Natural killer cell (primary cell): ENCODE measurements around the gene CKLF. TPM values are rescaled to one million over a fixed set of nuclear protein-coding genes. Genes with fewer than 3 reads are reported as not detected.
A peak's percentile ranks its signal among the peaks of the same experiment; 100 is the strongest.

Experiments
- ATAC-seq, 3 donors: fragments of 150-1000 bp in 2 of 3; fragments of 200-7000 bp in 1 of 3; cut with Tn5 transposase; 1 replicate in 1 of 3; 2 replicates in 2 of 3; pipeline ENCODE4 v1.10.0; 2021; ENCODE audit warnings: mild to moderate bottlenecking in 2 of 3, moderate library complexity in 2 of 3
- DNase-seq, 2 donors: peaks; one replicate each; pipeline versions ENCODE4 v3.0.0 to v3.0.0-alpha.2; 2013 to 2021; ENCODE audit warnings: mixed read lengths in 1 of 2
- H3K27ac ChIP-seq: one replicate; pipeline ENCODE4 v1.5.1; 2013; ENCODE audit warnings: mild to moderate bottlenecking, low read length
- H3K27me3 ChIP-seq: one replicate; pipeline ENCODE4 v1.6.1; 2013; ENCODE audit warnings: low read length; ENCODE audit not compliant: control insufficient read depth, insufficient read depth
- H3K36me3 ChIP-seq: one replicate; pipeline ENCODE4 v1.6.1; 2013; ENCODE audit warnings: low read length; ENCODE audit not compliant: control insufficient read depth, insufficient read depth
- H3K4me1 ChIP-seq: one replicate; pipeline ENCODE4 v1.6.1; 2013; ENCODE audit warnings: low read length; ENCODE audit not compliant: control insufficient read depth, insufficient read depth
- H3K4me3 ChIP-seq: one replicate; pipeline ENCODE4 v1.5.1; 2013; ENCODE audit warnings: low read length
- H3K9me3 ChIP-seq: one replicate; pipeline ENCODE4 v1.6.1; 2013; ENCODE audit warnings: low read length; ENCODE audit not compliant: control insufficient read depth, insufficient read depth
- H3K27ac Mint-ChIP-seq, 2 donors: one replicate each; pipeline ENCODE4 v1.8.0; 2022; ENCODE audit warnings: mild to moderate bottlenecking in 2 of 2, mixed read lengths in 2 of 2, moderate library complexity in 1 of 2
- H3K27me3 Mint-ChIP-seq, 2 donors: one replicate each; pipeline ENCODE4 v1.8.0; 2022; ENCODE audit warnings: low read depth in 2 of 2, mixed read lengths in 2 of 2
- H3K36me3 Mint-ChIP-seq: one replicate; pipeline ENCODE4 v1.8.0; 2022; ENCODE audit warnings: mixed read lengths
- H3K4me1 Mint-ChIP-seq, 2 donors: one replicate each; pipeline ENCODE4 v1.8.0; 2022; ENCODE audit warnings: mixed read lengths in 2 of 2
- H3K4me3 Mint-ChIP-seq: one replicate; pipeline ENCODE4 v1.8.0; 2022; ENCODE audit warnings: mild to moderate bottlenecking, moderate library complexity, mixed read lengths
- H3K9me3 Mint-ChIP-seq, 2 donors: one replicate each; pipeline ENCODE4 v1.8.0; 2022; ENCODE audit warnings: mixed read lengths in 2 of 2
- WGBS: methylation state at CpG from one replicate; pipeline ENCODE4 v1.1.7; 2013; ENCODE audit warnings: missing lambda C conversion rate; ENCODE audit not compliant: insufficient coverage; 5-methylcytosine and 5-hydroxymethylcytosine counted together
- intact Hi-C: fragments of 100-400 bp; cut with micrococcal nuclease; formaldehyde crosslinking; loops from one replicate; pipeline ENCODE4 v1.14.2; 2022
- total RNA-seq, 4 donors: library from RNA; stranded (reverse); fragments of 120-200 nt in 1 of 4; gene quantifications; one replicate each; pipeline versions ENCODE4 v1.2.3 to v1.2.4, GENCODE V29; 2013 to 2022
- TF ChIP-seq, protein P1 (sequence below): fragments of 200-600 bp; IDR thresholded peaks from one replicate; pipeline ENCODE4 v1.8.0; 2022; ENCODE audit warnings: antibody characterized with exemption

The CKLF gene
- total RNA-seq, 3 donors from 2014 or later (not counting 1 experiment from before 2014, with no cell fraction given): 48.0 to 69.7 (median 54.6) TPM

DNA sequence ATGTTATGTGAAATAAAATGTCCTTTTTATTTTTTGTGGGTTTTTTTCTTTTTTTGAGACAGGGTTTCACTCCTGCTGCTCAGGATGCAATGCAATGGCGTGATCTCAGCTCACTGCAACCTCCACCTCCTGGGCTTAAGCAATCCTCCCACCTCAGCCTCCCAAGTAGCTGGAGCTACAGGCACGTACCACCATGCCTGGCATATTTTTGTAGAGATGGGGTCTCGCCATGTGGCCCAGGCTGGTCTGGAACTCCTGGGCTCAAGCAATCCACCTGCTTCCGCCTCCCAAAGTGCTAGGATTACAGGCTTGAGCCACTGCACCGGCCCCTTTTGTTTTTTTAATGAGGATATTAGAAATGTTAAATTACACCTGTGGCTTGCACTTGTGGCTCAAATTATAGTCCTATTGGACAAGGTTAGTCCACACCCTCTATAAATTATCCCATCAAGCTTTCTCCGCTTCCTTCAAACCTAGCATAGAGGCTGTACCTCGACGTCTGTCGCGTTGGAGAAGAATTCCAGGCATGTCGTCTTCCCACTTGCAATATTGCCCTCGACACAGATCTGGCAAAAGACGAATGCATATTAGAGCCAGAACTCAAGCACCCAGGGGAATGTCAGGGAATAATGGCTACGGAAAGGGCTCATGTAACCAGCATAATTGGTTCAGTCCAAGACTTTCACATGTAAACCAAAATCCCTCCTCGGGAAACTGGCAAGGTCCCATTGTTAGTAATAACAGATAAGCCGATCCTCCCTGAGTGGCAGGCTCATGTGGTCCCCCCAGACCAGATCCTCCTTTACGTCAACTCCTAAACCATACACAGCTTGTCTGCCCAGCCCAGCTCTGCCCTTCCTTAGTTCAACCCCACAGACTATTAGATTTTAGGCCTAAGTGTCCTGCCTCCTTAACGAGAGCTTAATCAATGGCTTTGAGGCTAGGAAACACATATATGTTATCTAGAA lies 10.7 kb upstream of the CKLF start:
- no peak overlapping the region for H3K27ac Mint-ChIP-seq

DNA sequence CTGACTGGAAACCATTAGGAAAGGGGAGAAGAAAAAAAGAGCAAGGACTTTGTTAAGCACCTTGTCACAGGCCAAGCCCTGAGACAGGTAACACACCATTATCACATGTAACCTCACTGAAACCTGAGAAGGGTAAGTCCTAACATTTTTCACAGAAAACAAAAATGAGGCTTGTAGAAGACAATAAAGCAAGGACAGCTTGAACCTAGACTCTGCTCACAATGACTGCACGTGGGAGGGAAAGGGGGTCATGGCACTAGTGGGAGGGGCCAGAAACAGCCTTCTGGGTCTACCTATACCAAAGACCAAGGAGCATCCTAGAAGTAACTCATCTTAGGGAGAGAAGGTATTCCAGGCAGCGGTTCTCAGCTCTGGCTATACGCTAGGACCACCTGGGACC lies 10.0 kb upstream of the CKLF start:
- no peaks in the 10 kb centered on the region for H3K36me3 ChIP-seq
- H3K4me3 ChIP-seq: no peak overlapping the region
- Mint-ChIP-seq H3K4me1 (peaks cover 8 to 28% of the 10 kb centered on the region in 2 donors), H3K27me3 (no peaks in the 10 kb centered on the region), H3K36me3 (no peaks in the 10 kb centered on the region), H3K27ac (no peak overlapping the region), H3K9me3 (no peaks in the 10 kb centered on the region), H3K4me3 (no peak overlapping the region)
- H3K4me1 ChIP-seq: peaks cover 16% of the 10 kb centered on the region
- ATAC-seq: no peak
- TF ChIP-seq, protein P1, sequence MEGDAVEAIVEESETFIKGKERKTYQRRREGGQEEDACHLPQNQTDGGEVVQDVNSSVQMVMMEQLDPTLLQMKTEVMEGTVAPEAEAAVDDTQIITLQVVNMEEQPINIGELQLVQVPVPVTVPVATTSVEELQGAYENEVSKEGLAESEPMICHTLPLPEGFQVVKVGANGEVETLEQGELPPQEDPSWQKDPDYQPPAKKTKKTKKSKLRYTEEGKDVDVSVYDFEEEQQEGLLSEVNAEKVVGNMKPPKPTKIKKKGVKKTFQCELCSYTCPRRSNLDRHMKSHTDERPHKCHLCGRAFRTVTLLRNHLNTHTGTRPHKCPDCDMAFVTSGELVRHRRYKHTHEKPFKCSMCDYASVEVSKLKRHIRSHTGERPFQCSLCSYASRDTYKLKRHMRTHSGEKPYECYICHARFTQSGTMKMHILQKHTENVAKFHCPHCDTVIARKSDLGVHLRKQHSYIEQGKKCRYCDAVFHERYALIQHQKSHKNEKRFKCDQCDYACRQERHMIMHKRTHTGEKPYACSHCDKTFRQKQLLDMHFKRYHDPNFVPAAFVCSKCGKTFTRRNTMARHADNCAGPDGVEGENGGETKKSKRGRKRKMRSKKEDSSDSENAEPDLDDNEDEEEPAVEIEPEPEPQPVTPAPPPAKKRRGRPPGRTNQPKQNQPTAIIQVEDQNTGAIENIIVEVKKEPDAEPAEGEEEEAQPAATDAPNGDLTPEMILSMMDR: no peak
- 90% methylated on average over 3 of the region's 3 CpGs for WGBS
- H3K9me3 ChIP-seq: no peaks in the 10 kb centered on the region
- intact Hi-C loops: no loop called here
- no peaks in the 10 kb centered on the region for H3K27me3 ChIP-seq
- DNase-seq: no peak
- no peak overlapping the region for H3K27ac ChIP-seq

More for the DNA sequence above, 10.7 kb upstream of the CKLF start:
- no peaks in the 10 kb centered on the region for H3K36me3 ChIP-seq
- Mint-ChIP-seq H3K4me3 (no peak overlapping the region), H3K4me1 (peaks cover 5 to 20% of the 10 kb centered on the region in 2 donors), H3K9me3 (no peaks in the 10 kb centered on the region), H3K36me3 (no peaks in the 10 kb centered on the region), H3K27me3 (no peaks in the 10 kb centered on the region)
- H3K27ac ChIP-seq: no peak overlapping the region
- H3K9me3 ChIP-seq: no peaks in the 10 kb centered on the region
- WGBS: 95% methylated on average over 18 of the region's 18 CpGs
- H3K4me3 ChIP-seq: no peak overlapping the region
- intact Hi-C loops: no loop called here
- DNase-seq (no peak), ATAC-seq (no peak)
- TF ChIP-seq, protein P1: no peak
- H3K27me3 ChIP-seq: no peaks in the 10 kb centered on the region
- peaks cover 11% of the 10 kb centered on the region for H3K4me1 ChIP-seq

DNA sequence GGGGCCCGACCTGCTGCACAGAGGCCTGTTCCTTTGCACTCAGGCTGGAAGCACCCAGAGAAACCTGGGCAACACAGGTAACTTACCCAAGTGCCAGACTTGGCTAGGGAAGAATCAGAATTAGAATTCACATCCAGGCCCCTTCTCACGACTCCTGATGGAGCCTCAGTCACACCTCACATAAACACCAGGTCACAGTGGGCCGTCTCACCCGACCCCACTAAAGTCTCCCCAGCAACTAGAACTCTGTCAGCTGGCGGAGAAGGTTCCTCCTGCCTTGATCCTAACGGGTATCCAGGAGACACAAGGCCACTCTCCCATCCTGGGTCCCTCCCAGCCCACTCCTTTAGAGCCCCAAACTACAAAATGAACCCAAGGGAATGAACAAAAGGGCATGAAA lies 8.8 kb upstream of the CKLF start:
- WGBS: 93% methylated on average over 6 of the region's 6 CpGs
- H3K27ac ChIP-seq: no peak overlapping the region
- H3K4me3 Mint-ChIP-seq: no peak overlapping the region

More for the DNA sequence above, 8.8 kb upstream of the CKLF start:
- DNase-seq (no peak), ATAC-seq (no peak)
- no peaks in the 10 kb centered on the region for H3K36me3 Mint-ChIP-seq
- H3K4me1 ChIP-seq: peaks cover 24% of the 10 kb centered on the region
- H3K27me3 ChIP-seq: no peaks in the 10 kb centered on the region
- intact Hi-C loops: no loop called here
- no peaks in the 10 kb centered on the region for H3K9me3 Mint-ChIP-seq
- peaks cover 20 to 39% of the 10 kb centered on the region in 2 donors for H3K4me1 Mint-ChIP-seq
- no peaks in the 10 kb centered on the region for H3K9me3 ChIP-seq
- H3K27ac Mint-ChIP-seq: peak overlapping the region in 1 of 2 donors; percentile 2
- H3K27me3 Mint-ChIP-seq: no peaks in the 10 kb centered on the region
- no peaks in the 10 kb centered on the region for H3K36me3 ChIP-seq
- no peak overlapping the region for H3K4me3 ChIP-seq
- TF ChIP-seq, protein P1: no peak
